ENCODE data around the gene LIN54. TPM values are rescaled to one million over a fixed set of nuclear protein-coding genes. Genes with fewer than 3 reads are reported as not detected.

Gene LIN54
- total RNA-seq, 1 donor from 2014 or later: 8.4 TPM

DNA sequence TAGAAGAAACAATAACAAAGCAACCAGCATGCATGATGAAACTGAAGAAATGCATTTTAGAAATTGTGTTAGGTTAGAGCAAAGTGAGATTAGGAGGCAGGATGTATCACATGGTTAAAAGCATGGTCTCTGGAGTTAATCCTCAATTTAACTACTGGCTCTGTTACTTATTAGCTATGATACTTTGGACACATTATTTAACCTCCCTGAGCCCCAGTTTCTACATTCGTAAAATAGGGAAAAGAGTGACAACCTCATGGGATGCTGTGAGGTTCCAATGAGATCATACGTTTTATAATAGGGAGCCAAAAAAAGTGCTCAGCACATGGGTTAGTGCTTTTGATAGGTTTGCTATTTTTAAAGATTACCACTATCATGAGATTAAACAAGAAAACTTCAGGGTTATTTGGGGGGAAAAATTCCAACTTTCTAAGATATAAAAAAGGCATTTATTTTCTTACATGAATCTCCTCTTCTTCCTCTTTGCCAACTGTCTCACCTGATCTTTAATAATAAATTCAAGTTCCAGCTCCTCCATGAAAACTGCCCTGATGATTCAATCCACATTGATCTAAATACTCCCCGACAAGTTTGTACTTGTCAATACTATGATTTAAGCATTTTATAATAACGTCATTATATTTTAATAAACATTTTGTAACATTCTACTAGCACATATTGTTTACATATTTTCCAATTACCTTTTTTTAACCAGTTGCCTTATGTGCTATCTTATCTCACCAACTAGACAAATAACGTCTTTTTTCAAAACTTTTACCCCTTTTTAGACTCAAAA lies 124.3 kb downstream of the LIN54 start:
- peak overlapping the region; percentile 3 for H3K4me3 ChIP-seq (ENCODE audit: low read depth, low read length)
- DNase-seq (ENCODE audit: low read depth): no peak
- TF ChIP-seq, protein P1, sequence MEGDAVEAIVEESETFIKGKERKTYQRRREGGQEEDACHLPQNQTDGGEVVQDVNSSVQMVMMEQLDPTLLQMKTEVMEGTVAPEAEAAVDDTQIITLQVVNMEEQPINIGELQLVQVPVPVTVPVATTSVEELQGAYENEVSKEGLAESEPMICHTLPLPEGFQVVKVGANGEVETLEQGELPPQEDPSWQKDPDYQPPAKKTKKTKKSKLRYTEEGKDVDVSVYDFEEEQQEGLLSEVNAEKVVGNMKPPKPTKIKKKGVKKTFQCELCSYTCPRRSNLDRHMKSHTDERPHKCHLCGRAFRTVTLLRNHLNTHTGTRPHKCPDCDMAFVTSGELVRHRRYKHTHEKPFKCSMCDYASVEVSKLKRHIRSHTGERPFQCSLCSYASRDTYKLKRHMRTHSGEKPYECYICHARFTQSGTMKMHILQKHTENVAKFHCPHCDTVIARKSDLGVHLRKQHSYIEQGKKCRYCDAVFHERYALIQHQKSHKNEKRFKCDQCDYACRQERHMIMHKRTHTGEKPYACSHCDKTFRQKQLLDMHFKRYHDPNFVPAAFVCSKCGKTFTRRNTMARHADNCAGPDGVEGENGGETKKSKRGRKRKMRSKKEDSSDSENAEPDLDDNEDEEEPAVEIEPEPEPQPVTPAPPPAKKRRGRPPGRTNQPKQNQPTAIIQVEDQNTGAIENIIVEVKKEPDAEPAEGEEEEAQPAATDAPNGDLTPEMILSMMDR (conservative IDR thresholded peaks at IDR 0.05; ENCODE audit: low read depth, low read length): no peak

DNA sequence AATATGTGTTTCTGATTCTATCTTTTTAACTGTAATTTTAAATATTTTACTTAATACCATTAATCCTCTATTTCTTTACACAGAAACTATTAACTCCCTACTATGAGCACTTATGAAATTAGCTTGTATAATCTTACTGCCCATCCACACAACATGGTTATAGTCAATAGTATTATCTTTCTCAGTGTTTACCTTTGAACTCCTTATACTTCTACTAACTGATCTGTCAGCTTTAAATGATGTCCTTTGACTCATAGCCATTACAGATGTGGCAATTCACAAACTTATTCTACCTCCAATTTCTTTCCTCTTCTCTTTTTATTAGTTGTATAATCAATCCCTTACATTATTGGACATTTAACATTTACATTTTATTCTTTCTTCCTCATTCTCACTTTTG lies 125.2 kb downstream of the LIN54 start:
- DNase-seq (ENCODE audit: low read depth): no peak
- TF ChIP-seq, protein P1 (conservative IDR thresholded peaks at IDR 0.05; ENCODE audit: low read depth, low read length): no peak
- no peak overlapping the region for H3K4me3 ChIP-seq (ENCODE audit: low read depth, low read length)

Other genes with a start within 250 kb of the LIN54 start
- 6.1 and 22.7 TPM in 2 replicates for gene SCD5, start 212.0 kb downstream of the LIN54 start, total RNA-seq
- gene SEC31A, start 119.7 kb downstream of the LIN54 start, total RNA-seq: 77.0 and 98.8 TPM in 2 replicates
- gene THAP9, start 110.1 kb downstream of the LIN54 start, total RNA-seq: 2.5 and 3.0 TPM in 2 replicates
- 27.0 and 68.5 TPM in 2 replicates for gene COPS4, start 24.4 kb upstream of the LIN54 start, total RNA-seq
- gene PLAC8, start 103.9 kb upstream of the LIN54 start, total RNA-seq: 1.7 and 8.4 TPM in 2 replicates